GM13977 (cell line): ENCODE data around the gene USP6NL.

Experiments
- DNase-seq: peaks from one replicate; pipeline ENCODE4 v3.0.0; 2012; ENCODE audit warnings: low spot score
- in situ Hi-C: fragments of 300-500 bp; cut with MboI; formaldehyde crosslinking; loops from one replicate; pipeline ENCODE4 v1.12.0; 2022; ENCODE audit warnings: low sequenced_read_pairs, low pct_unique_long_range_greater_than_20kb, mixed read lengths, inconsistent platforms; ENCODE audit not compliant: unreplicated experiment
- TF ChIP-seq, protein P1 (sequence below): IDR thresholded peaks from 2 replicates; pipeline ENCODE4 v1.5.1; 2012; ENCODE audit warnings: mild to moderate bottlenecking, control low read depth; ENCODE audit not compliant: insufficient read depth; ENCODE audit errors: extremely low read depth, missing control alignments

Gene USP6NL

GRCh38 chr10:11404901-11405300 lies 206.5 kb downstream of the USP6NL start:
- TF ChIP-seq, protein P1, sequence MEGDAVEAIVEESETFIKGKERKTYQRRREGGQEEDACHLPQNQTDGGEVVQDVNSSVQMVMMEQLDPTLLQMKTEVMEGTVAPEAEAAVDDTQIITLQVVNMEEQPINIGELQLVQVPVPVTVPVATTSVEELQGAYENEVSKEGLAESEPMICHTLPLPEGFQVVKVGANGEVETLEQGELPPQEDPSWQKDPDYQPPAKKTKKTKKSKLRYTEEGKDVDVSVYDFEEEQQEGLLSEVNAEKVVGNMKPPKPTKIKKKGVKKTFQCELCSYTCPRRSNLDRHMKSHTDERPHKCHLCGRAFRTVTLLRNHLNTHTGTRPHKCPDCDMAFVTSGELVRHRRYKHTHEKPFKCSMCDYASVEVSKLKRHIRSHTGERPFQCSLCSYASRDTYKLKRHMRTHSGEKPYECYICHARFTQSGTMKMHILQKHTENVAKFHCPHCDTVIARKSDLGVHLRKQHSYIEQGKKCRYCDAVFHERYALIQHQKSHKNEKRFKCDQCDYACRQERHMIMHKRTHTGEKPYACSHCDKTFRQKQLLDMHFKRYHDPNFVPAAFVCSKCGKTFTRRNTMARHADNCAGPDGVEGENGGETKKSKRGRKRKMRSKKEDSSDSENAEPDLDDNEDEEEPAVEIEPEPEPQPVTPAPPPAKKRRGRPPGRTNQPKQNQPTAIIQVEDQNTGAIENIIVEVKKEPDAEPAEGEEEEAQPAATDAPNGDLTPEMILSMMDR, result no peak
- DNase-seq, result no peak
- in situ Hi-C loops, result no loop called here
